GM18507 (cell line): ENCODE measurements around the gene OR1L4.

Source experiments
- DNase-seq: peaks from one replicate; pipeline ENCODE4 v3.0.0; 2011; ENCODE audit warnings: low read depth; ENCODE audit not compliant: insufficient read length; ENCODE audit errors: extremely low spot score
- FAIRE-seq: peaks from 2 replicates; lab custom pipeline; 2011; peaks lifted over from hg19 to GRCh38; lab: Jason Lieb, UNC

OR1L4 gene, protein sequence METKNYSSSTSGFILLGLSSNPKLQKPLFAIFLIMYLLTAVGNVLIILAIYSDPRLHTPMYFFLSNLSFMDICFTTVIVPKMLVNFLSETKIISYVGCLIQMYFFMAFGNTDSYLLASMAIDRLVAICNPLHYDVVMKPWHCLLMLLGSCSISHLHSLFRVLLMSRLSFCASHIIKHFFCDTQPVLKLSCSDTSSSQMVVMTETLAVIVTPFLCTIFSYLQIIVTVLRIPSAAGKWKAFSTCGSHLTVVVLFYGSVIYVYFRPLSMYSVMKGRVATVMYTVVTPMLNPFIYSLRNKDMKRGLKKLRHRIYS

DNA sequence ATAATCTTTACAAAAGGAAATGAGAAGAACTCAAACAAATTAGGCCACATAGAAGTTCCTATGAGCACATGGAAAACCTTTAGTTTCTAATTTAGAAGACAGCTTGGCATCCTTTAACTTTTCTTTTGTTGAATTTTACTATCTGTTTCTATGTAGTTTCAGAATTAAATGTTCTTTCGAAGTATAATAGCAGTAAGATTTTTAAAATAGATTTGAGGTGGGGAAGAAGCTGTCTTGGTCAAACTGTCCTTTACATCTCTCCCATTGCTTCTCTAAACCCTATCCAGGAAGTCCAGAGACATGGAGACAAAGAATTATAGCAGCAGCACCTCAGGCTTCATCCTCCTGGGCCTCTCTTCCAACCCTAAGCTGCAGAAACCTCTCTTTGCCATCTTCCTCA lies at the start of gene OR1L4:
TSS of gene OR1L4 (plus strand) at position 301 of the 400 bp plus-strand sequence. CDS start at position 301, 0 bp downstream.
- DNase-seq (no peak), FAIRE-seq (no peak)

DNA sequence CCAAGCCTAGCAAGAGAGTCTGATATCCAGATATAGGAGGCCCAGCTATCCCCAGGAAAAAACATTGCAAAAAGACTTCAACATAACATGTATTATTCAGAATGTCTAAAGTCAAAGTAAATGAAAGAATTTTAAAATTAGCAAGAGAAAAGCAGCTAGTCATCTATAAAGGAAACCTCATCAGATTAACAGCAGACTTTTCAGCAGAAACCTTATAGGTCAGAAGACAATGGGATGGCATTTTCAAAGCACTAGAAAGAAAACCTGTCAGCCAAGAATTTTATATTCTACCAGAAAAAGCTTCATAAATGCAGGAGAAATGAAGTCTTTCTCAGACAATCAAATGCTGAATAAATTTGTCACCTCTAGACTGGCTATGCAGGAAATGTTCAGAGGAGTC lies 38.9 kb upstream of the OR1L4 start:
- no peak for DNase-seq
- FAIRE-seq: no peak

DNA sequence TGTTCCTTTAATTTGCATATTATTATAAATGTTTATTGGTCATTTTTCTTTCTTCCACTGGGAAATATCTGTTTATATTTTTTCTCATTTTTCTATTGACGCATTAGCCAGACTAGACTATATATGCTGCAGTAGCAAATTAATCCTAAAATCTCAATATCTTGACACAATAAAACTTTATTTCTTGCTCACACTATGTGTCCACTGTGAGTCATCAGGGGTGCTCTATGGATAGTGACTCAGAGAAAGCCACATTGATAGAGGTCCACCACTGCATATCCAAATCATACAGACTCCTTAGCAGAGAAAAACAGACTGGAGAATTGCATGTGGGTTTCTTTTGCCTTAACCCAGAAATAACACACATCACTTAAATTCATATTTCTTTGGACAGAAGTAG lies 28.1 kb upstream of the OR1L4 start:
- no peak for DNase-seq
- FAIRE-seq: no peak

DNA sequence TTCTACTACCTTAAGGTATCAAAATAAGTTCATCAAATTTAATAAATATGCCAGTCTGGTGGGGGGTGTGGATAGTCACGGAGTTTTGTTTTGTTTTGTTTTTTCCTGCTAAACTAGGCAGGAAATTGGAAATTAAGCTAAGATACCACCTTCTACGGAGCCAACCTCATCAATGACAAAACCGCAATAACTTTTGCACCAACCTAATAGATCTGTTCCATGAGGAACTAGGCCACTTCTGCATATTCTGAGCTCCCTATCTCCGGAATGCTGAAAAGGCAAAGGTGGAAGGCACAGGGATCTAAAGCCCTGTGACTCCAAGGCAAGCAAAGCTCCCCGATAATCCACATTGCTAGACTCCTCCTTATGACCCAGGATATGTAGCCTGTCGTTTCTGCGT lies 5.8 kb upstream of the OR1L4 start:
- DNase-seq (no peak), FAIRE-seq (no peak)

DNA sequence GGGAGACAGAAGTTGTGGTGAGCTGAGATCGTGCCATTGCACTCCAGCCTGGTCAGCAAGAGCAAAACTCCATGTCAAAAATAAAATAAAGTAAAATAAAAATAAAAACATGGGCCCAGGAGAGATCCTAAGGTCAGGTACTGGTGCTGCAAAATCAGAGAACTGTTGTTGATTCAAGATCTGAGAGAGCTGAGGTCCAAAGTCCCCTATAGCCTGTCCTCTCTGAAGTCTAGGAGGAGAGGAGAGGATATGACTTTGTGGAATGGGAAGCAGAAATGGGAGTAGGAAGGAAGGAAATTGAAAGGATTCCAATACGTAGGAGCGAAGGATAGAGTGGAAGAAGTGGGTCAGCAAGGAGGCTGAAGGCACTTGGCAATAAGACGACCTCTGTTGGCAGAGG lies 4.6 kb upstream of the OR1L4 start:
- DNase-seq: no peak
- no peak for FAIRE-seq

DNA sequence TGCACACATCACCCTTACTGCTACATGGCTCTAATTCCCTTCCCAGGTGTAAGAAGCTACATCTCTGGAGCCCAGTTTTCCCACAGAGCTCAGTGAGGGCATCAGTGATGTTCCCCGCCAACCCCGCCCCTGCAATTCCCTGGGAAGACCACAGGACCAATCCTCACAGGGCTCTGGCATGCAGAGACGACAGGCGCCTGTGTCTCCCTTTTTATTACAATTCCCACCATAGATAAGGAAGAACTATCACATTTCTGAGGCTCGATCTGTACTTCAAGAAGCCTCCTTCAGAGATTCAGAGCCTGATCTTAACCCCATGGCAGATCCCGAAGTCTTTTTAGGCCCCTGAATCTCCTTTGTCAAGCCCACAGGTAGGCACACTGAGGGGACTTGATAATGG lies 18.2 kb downstream of the OR1L4 start, which contains the start of gene OR1L6:
TSS of gene OR1L6 (plus strand) at position 301 of the 400 bp plus-strand sequence. CDS start 7,545 bp downstream, outside the sequence.
- DNase-seq (no peak), FAIRE-seq (no peak)

DNA sequence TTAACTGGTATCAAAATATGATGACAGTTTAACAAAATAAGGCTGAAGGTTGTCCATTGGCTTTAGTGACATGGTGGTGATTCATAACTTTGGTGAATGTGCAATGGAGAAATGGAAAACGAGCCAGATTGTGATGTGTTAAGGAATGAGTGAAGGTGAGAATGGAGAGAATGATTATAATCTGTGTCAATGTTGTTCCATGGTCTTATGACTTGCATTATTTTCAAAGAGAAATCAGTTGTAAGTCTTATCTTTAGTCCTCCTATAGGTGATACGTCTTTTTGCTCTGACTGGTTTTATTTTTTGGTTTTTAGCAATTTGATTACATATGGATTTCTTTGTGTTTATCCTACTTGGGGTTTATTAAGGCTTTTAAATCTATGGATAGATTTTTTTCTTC lies 31.0 kb downstream of the OR1L4 start:
- FAIRE-seq (no peak), DNase-seq (no peak)

DNA sequence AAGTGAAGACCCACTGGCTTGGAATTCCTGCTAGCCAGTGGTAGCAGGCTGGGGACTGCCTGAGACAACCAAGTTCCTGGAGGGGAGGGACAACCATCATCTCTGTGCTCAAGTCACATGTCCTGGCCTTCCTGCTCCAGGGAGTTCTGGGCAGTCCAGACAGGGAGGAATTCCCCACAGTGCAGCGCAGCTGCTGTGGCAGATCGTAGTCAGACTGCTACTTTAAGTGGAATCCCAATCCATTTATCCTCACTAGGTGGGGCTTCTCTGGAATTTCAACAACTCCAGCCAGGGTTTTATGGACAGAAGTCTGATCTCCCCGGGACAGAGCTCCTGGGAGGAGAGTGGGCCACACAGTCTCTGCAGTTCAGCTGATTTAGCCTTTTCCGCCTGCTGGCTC lies 44.0 kb downstream of the OR1L4 start:
- FAIRE-seq (no peak), DNase-seq (no peak)
